Measurements from ENCODE around the gene KLK1. TPM values are rescaled to one million over a fixed set of nuclear protein-coding genes. Genes with fewer than 3 reads are reported as not detected.
"Not testable (repeated sequence)": the region's sequence is repeated elsewhere in the genome, so short reads cannot be mapped to it uniquely, and the experiment has no call there.

KLK1 gene
- total RNA-seq, 1 donor from 2014 or later: 5.0 TPM

GRCh38 chr19:50784710-50785109, 38.9 kb downstream of the KLK1 start:
- DNase-seq (ENCODE audit: low read depth): no peak
- no peak overlapping the region for H3K4me3 ChIP-seq (ENCODE audit: low read depth, low read length)
- no peak for TF ChIP-seq CTCF (conservative IDR thresholded peaks at IDR 0.05; ENCODE audit: low read depth, low read length)

GRCh38 chr19:50783848-50784152, 39.8 kb downstream of the KLK1 start:
- DNase-seq (ENCODE audit: low read depth); H3K4me3 ChIP-seq (ENCODE audit: low read depth, low read length): not testable (repeated sequence)

- no peak overlapping the region for H3K4me3 ChIP-seq (ENCODE audit: low read depth, low read length)
- no peak for TF ChIP-seq CTCF (conservative IDR thresholded peaks at IDR 0.05; ENCODE audit: low read depth, low read length)
- no peak for DNase-seq (ENCODE audit: low read depth)
Measured at GRCh38 chr19:50780753-50781435, 42.7 kb downstream of the KLK1 start.

GRCh38 chr19:50779504-50780457, 43.8 kb downstream of the KLK1 start:
- TF ChIP-seq CTCF (conservative IDR thresholded peaks at IDR 0.05; ENCODE audit: low read depth, low read length): no peak
- DNase-seq (ENCODE audit: low read depth): no peak
- no peak overlapping the region for H3K4me3 ChIP-seq (ENCODE audit: low read depth, low read length)

- no peak for DNase-seq (ENCODE audit: low read depth)
- no peak overlapping the region for H3K4me3 ChIP-seq (ENCODE audit: low read depth, low read length)
- TF ChIP-seq CTCF (conservative IDR thresholded peaks at IDR 0.05; ENCODE audit: low read depth, low read length): no peak
Measured at GRCh38 chr19:50778906-50779430, 44.6 kb downstream of the KLK1 start.

GRCh38 chr19:50777830-50778303, 45.7 kb downstream of the KLK1 start:
- no peak for TF ChIP-seq CTCF (conservative IDR thresholded peaks at IDR 0.05; ENCODE audit: low read depth, low read length)
- no peak for DNase-seq (ENCODE audit: low read depth)
- no peak overlapping the region for H3K4me3 ChIP-seq (ENCODE audit: low read depth, low read length)

- H3K4me3 ChIP-seq (ENCODE audit: low read depth, low read length): no peak overlapping the region
- TF ChIP-seq CTCF (conservative IDR thresholded peaks at IDR 0.05; ENCODE audit: low read depth, low read length): no peak
- no peak for DNase-seq (ENCODE audit: low read depth)
Measured at GRCh38 chr19:50777261-50777660, 46.3 kb downstream of the KLK1 start.
